Spleen (tissue), 7 donors: Measurements from ENCODE around the gene SERPINA12.

Source experiments
- CTCF ChIP-seq, 11 experiments: fragments of 200-600 bp in 7 of 11; fragments of 450-650 bp in 4 of 11; sonication (generic) in 4 of 11; IDR thresholded peaks in 8 of 11; conservative IDR thresholded peaks in 3 of 11; 1 replicate in 7 of 11; 2 replicates in 4 of 11; pipeline versions ENCODE4 v1.4.0 to v1.8.0; 2016 to 2021; ENCODE audit warnings: antibody characterized with exemption in 11 of 11, inconsistent platforms in 4 of 11, mild to moderate bottlenecking in 1 of 11
- POLR2A ChIP-seq, 3 donors: fragments of 450-650 bp; IDR thresholded peaks; one replicate each; pipeline ENCODE4 v1.5.1; 2017; ENCODE audit warnings: antibody characterized with exemption in 3 of 3, mild to moderate bottlenecking in 1 of 3
- POLR2AphosphoS5 ChIP-seq, 3 donors: sonication (generic); formaldehyde crosslinking; IDR thresholded peaks; one replicate each; pipeline ENCODE4 v1.5.1; 2017; ENCODE audit warnings: antibody characterized with exemption in 3 of 3
- donor health status: DM: no; HTN: no; CAD: no; lungs with moderate emphysema.
- donor health status: DM: no; HTN: no; CAD: no.
- donor health status: DM: no; HTN: no; CAD: no.

GRCh38 chr14:94514351-94514750 lies 5.1 kb upstream of the SERPINA12 start:
- no peak for TF ChIP-seq POLR2A (IDR thresholded peaks at IDR 0.05)
- no peak for TF ChIP-seq POLR2AphosphoS5 (IDR thresholded peaks at IDR 0.05)
- TF ChIP-seq CTCF (IDR thresholded peaks at IDR 0.05 in 8 of 11, conservative IDR thresholded peaks at IDR 0.05 in 3 of 11) = no peak
